Lower lobe of right lung (tissue), 2 donors: Measurements from ENCODE around the gene THSD4. TPM values are rescaled to one million over a fixed set of nuclear protein-coding genes. Genes with fewer than 3 reads are reported as not detected.

Source experiments
- ATAC-seq, 2 donors: fragments of 200-7000 bp; cut with Tn5 transposase; one replicate each; pipeline ENCODE4 v1.9.1; 2020 to 2022; ENCODE audit warnings: mild to moderate bottlenecking in 2 of 2, moderate library complexity in 2 of 2
- DNase-seq: peaks from one replicate; pipeline ENCODE4 v3.0.0-alpha.2; 2020
- H3K27ac ChIP-seq: fragments of 200-600 bp; one replicate; pipeline ENCODE4 v1.8.0; 2022
- H3K27me3 ChIP-seq: fragments of 200-600 bp; one replicate; pipeline ENCODE4 v1.8.0; 2022; ENCODE audit warnings: low read depth
- H3K36me3 ChIP-seq: fragments of 200-600 bp; one replicate; pipeline ENCODE4 v1.8.0; 2022; ENCODE audit warnings: mild to moderate bottlenecking
- H3K4me1 ChIP-seq: fragments of 200-600 bp; one replicate; pipeline ENCODE4 v1.8.0; 2022
- H3K4me3 ChIP-seq: fragments of 200-600 bp; one replicate; pipeline ENCODE4 v1.8.0; 2022; ENCODE audit warnings: mild to moderate bottlenecking
- H3K9me3 ChIP-seq: fragments of 200-600 bp; one replicate; pipeline ENCODE4 v1.8.0; 2022
- CTCF ChIP-seq: fragments of 200-600 bp; IDR thresholded peaks from one replicate; pipeline ENCODE4 v1.8.0; 2022; ENCODE audit warnings: antibody characterized with exemption, mild to moderate bottlenecking
- intact Hi-C: fragments of 100-400 bp; cut with DNase I; formaldehyde crosslinking; loops from one replicate; pipeline ENCODE4 v1.11.0; 2022
- total RNA-seq: library from RNA; stranded (reverse); fragmentation: NEBNext Ultra II Directional; extraction: Animal tissue kit (Norgen Biotek cat#: 25700); gene quantifications from one replicate; pipeline ENCODE4 v1.2.1, GENCODE V29; 2021
- donor health status: DM: no; HTN: yes; CAD: no; lungs with severe emphysema.

Gene THSD4
- total RNA-seq, 1 donor from 2014 or later: 18.2 TPM

GRCh38 chr15:71458089-71458660, 342.9 kb downstream of the THSD4 start:
- Histone ChIP-seq H3K36me3 (no peaks in the 10 kb centered on the region), H3K9me3 (no peaks in the 10 kb centered on the region), H3K4me1 (peaks cover 4% of the 10 kb centered on the region), H3K4me3 (no peak overlapping the region), H3K27me3 (no peaks in the 10 kb centered on the region), H3K27ac (no peak overlapping the region)
- TF ChIP-seq CTCF: no peak
- DNase-seq (no peak), ATAC-seq (no peak)
- intact Hi-C loops: no loop called here

GRCh38 chr15:71461748-71462147, 346.5 kb downstream of the THSD4 start:
- Histone ChIP-seq H3K36me3 (no peaks in the 10 kb centered on the region), H3K27me3 (no peaks in the 10 kb centered on the region), H3K9me3 (no peaks in the 10 kb centered on the region), H3K27ac (no peak overlapping the region), H3K4me1 (no peaks in the 10 kb centered on the region), H3K4me3 (no peak overlapping the region)
- intact Hi-C loops: no loop called here
- no peak for DNase-seq
- ATAC-seq: no peak
- TF ChIP-seq CTCF: no peak

- ATAC-seq: no peak
- intact Hi-C loops: no loop called here
- no peak for TF ChIP-seq CTCF
- Histone ChIP-seq H3K9me3 (no peaks in the 10 kb centered on the region), H3K36me3 (no peaks in the 10 kb centered on the region), H3K4me1 (no peaks in the 10 kb centered on the region), H3K27ac (no peak overlapping the region), H3K4me3 (no peak overlapping the region), H3K27me3 (no peaks in the 10 kb centered on the region)
- no peak for DNase-seq
Observed at GRCh38 chr15:71462638-71463037, 347.4 kb downstream of the THSD4 start.

- DNase-seq: no peak
- Histone ChIP-seq H3K9me3 (no peaks in the 10 kb centered on the region), H3K27me3 (no peaks in the 10 kb centered on the region), H3K4me3 (no peak overlapping the region), H3K4me1 (no peaks in the 10 kb centered on the region), H3K27ac (no peak overlapping the region), H3K36me3 (no peaks in the 10 kb centered on the region)
- intact Hi-C loops: no loop called here
- no peak for TF ChIP-seq CTCF
- no peak for ATAC-seq
Observed at GRCh38 chr15:71463156-71463665, 347.9 kb downstream of the THSD4 start.

- DNase-seq (no peak), ATAC-seq (no peak)
- TF ChIP-seq CTCF: no peak
- Histone ChIP-seq H3K27ac (no peak overlapping the region), H3K9me3 (no peaks in the 10 kb centered on the region), H3K4me1 (no peaks in the 10 kb centered on the region), H3K4me3 (no peak overlapping the region), H3K36me3 (no peaks in the 10 kb centered on the region), H3K27me3 (no peaks in the 10 kb centered on the region)
- intact Hi-C loops: no loop called here
Observed at GRCh38 chr15:71465131-71465955, 350.1 kb downstream of the THSD4 start.
